ENCODE results near the gene SRSF6. TPM values are rescaled to one million over a fixed set of nuclear protein-coding genes. Genes with fewer than 3 reads are reported as not detected.
"Not testable (repeated sequence)": the region's sequence is repeated elsewhere in the genome, so short reads cannot be mapped to it uniquely, and the experiment has no call there.

SRSF6 gene
- total RNA-seq: 183 and 189 TPM in 2 replicates

- intact Hi-C loops (cut with micrococcal nuclease): loop anchor here (1.0 to 5.0 kb wide), 6 partner anchors 56 to 754 kb away; partner anchors contain the start of genes IFT52, MYBL2 and OSER1
Measured at GRCh38 chr20:43457640-43458421, at the start of gene SRSF6. Gene SRSF6 (plus strand): TSS chr20:43457896. CDS start chr20:43458034, 138 bp downstream.

GRCh38 chr20:43408848-43409576 lies 48.7 kb upstream of the SRSF6 start:
- intact Hi-C loops (cut with micrococcal nuclease): loop anchor here (10.0 kb wide), 1 partner anchor 1674 kb away; no protein-coding TSS in a partner anchor

GRCh38 chr20:43409577-43409913 lies 48.2 kb upstream of the SRSF6 start:
- intact Hi-C loops (cut with micrococcal nuclease): loop anchor here (10.0 kb wide), 1 partner anchor 1675 kb away; no protein-coding TSS in a partner anchor

GRCh38 chr20:43415661-43416430 lies 41.9 kb upstream of the SRSF6 start:
- intact Hi-C loops (cut with micrococcal nuclease): no loop called here

- intact Hi-C loops (cut with micrococcal nuclease): no loop called here
Measured at GRCh38 chr20:43416591-43417228, 41.0 kb upstream of the SRSF6 start.

GRCh38 chr20:43420192-43420591 lies 37.5 kb upstream of the SRSF6 start:
- intact Hi-C loops (cut with micrococcal nuclease): no loop called here

GRCh38 chr20:43420913-43421312 lies 36.8 kb upstream of the SRSF6 start:
- intact Hi-C loops (cut with micrococcal nuclease): not testable (repeated sequence)

- intact Hi-C loops (cut with micrococcal nuclease): no loop called here
Measured at GRCh38 chr20:43426172-43426571, 31.5 kb upstream of the SRSF6 start.

GRCh38 chr20:43430265-43431133 lies 27.2 kb upstream of the SRSF6 start:
- intact Hi-C loops (cut with micrococcal nuclease): no loop called here

GRCh38 chr20:43431134-43431519 lies 26.6 kb upstream of the SRSF6 start:
- intact Hi-C loops (cut with micrococcal nuclease): no loop called here

GRCh38 chr20:43432498-43432897 lies 25.2 kb upstream of the SRSF6 start:
- intact Hi-C loops (cut with micrococcal nuclease): no loop called here

- intact Hi-C loops (cut with micrococcal nuclease): no loop called here
Measured at GRCh38 chr20:43433250-43433854, 24.3 kb upstream of the SRSF6 start.

- intact Hi-C loops (cut with micrococcal nuclease): no loop called here
Measured at GRCh38 chr20:43434565-43434964, 23.1 kb upstream of the SRSF6 start.

- intact Hi-C loops (cut with micrococcal nuclease): no loop called here
Measured at GRCh38 chr20:43438578-43439316, 18.9 kb upstream of the SRSF6 start.

GRCh38 chr20:43440531-43440930 lies 17.2 kb upstream of the SRSF6 start:
- intact Hi-C loops (cut with micrococcal nuclease): no loop called here

- intact Hi-C loops (cut with micrococcal nuclease): no loop called here
Measured at GRCh38 chr20:43442282-43442880, 15.3 kb upstream of the SRSF6 start.

GRCh38 chr20:43444107-43444506 lies 13.6 kb upstream of the SRSF6 start:
- intact Hi-C loops (cut with micrococcal nuclease): no loop called here

- intact Hi-C loops (cut with micrococcal nuclease): no loop called here
Measured at GRCh38 chr20:43446361-43446879, 11.3 kb upstream of the SRSF6 start.

GRCh38 chr20:43448431-43448747 lies 9.3 kb upstream of the SRSF6 start:
- intact Hi-C loops (cut with micrococcal nuclease): not testable (repeated sequence)
